ENCODE results near the gene MROH8. TPM values are rescaled to one million over a fixed set of nuclear protein-coding genes. Genes with fewer than 3 reads are reported as not detected.

The MROH8 gene
- total and polyA plus RNA-seq, 2 donors from 2014 or later = 2.4 to 4.4 TPM

GRCh38 chr20:37185686-37186085, 6.3 kb upstream of the MROH8 start:
- no peak overlapping the region for H3K9ac ChIP-seq (ENCODE audit: low read length in 3 of 3)
- TF ChIP-seq CTCF (IDR thresholded peaks at IDR 0.05; ENCODE audit: borderline replicate concordance, extremely low read depth, insufficient read depth) = no peak
- H3K4me1 ChIP-seq (ENCODE audit: control insufficient read depth in 2 of 3, insufficient read depth in 2 of 3, low read depth in 1 of 3, low read length in 3 of 3) = peaks cover 0 to 8% (median 4%) of the 10 kb centered on the region in 3 donors
- no peaks in the 10 kb centered on the region for H3K27me3 ChIP-seq (ENCODE audit: control insufficient read depth, insufficient read depth, low read length)
- H3K9me3 ChIP-seq (ENCODE audit: control insufficient read depth in 2 of 3, insufficient read depth in 1 of 3, low read length in 3 of 3) = no peaks in the 10 kb centered on the region
- FAIRE-seq = no peak
- no peak for DNase-seq
- no peak overlapping the region for H3K4me3 ChIP-seq (ENCODE audit: low read length in 3 of 3)
- no peak overlapping the region for H3K27ac ChIP-seq (ENCODE audit: low read depth in 2 of 2, low read length in 2 of 2)
- intact Hi-C loops (cut with DNase I) = no loop called here
- peaks cover 7 to 24% (median 13%) of the 10 kb centered on the region in 3 donors for H3K36me3 ChIP-seq (ENCODE audit: control insufficient read depth in 2 of 3, insufficient read depth in 3 of 3, low read length in 3 of 3)

- H3K27me3 ChIP-seq (ENCODE audit: control insufficient read depth, insufficient read depth, low read length) = no peaks in the 10 kb centered on the region
- peak overlapping the region; percentile 60 to 84 (median 74) for H3K9ac ChIP-seq (ENCODE audit: low read length in 3 of 3)
- H3K36me3 ChIP-seq (ENCODE audit: control insufficient read depth in 2 of 3, insufficient read depth in 3 of 3, low read length in 3 of 3) = peaks cover 0 to 10% (median 4%) of the 10 kb centered on the region in 3 donors
- FAIRE-seq = no peak
- H3K4me3 ChIP-seq (ENCODE audit: low read length in 3 of 3) = peak overlapping the region; percentile 86 to 95 (median 93)
- H3K4me1 ChIP-seq (ENCODE audit: control insufficient read depth in 2 of 3, insufficient read depth in 2 of 3, low read depth in 1 of 3, low read length in 3 of 3) = peaks cover 0 to 11% (median 10%) of the 10 kb centered on the region in 3 donors
- intact Hi-C loops (cut with DNase I) = no loop called here
- TF ChIP-seq CTCF (IDR thresholded peaks at IDR 0.05; ENCODE audit: borderline replicate concordance, extremely low read depth, insufficient read depth) = no peak
- no peak for DNase-seq
- H3K27ac ChIP-seq (ENCODE audit: low read depth in 2 of 2, low read length in 2 of 2) = peak overlapping the region in 1 of 2 donors; percentile 99
- H3K9me3 ChIP-seq (ENCODE audit: control insufficient read depth in 2 of 3, insufficient read depth in 1 of 3, low read length in 3 of 3) = no peaks in the 10 kb centered on the region
Measured at GRCh38 chr20:37179683-37180524, 556 bp upstream of the MROH8 start.

- FAIRE-seq = no peak
- no peak for DNase-seq
- no peak overlapping the region for H3K9ac ChIP-seq (ENCODE audit: low read length in 3 of 3)
- intact Hi-C loops (cut with DNase I) = no loop called here
- H3K27me3 ChIP-seq (ENCODE audit: control insufficient read depth, insufficient read depth, low read length) = no peaks in the 10 kb centered on the region
- H3K36me3 ChIP-seq (ENCODE audit: control insufficient read depth in 2 of 3, insufficient read depth in 3 of 3, low read length in 3 of 3) = no peaks in the 10 kb centered on the region
- no peaks in the 10 kb centered on the region for H3K4me1 ChIP-seq (ENCODE audit: control insufficient read depth in 2 of 3, insufficient read depth in 2 of 3, low read depth in 1 of 3, low read length in 3 of 3)
- no peak overlapping the region for H3K4me3 ChIP-seq (ENCODE audit: low read length in 3 of 3)
- H3K27ac ChIP-seq (ENCODE audit: low read depth in 2 of 2, low read length in 2 of 2) = no peak overlapping the region
- TF ChIP-seq CTCF (IDR thresholded peaks at IDR 0.05; ENCODE audit: borderline replicate concordance, extremely low read depth, insufficient read depth) = no peak
- no peaks in the 10 kb centered on the region for H3K9me3 ChIP-seq (ENCODE audit: control insufficient read depth in 2 of 3, insufficient read depth in 1 of 3, low read length in 3 of 3)
Measured at GRCh38 chr20:37172836-37173235, 6.5 kb downstream of the MROH8 start.

All from kidney (tissue), 14 donors.